ENCODE measurements around the gene PEPD.

Gene PEPD

GRCh38 chr19:33407716-33408115, 113.9 kb downstream of the PEPD start:
- no peak for DNase-seq (ENCODE audit: low read depth in 2 of 2)

GRCh38 chr19:33407140-33407551, 114.4 kb downstream of the PEPD start:
- no peak for DNase-seq (ENCODE audit: low read depth in 2 of 2)

GRCh38 chr19:33406521-33407139, 115.0 kb downstream of the PEPD start:
- no peak for DNase-seq (ENCODE audit: low read depth in 2 of 2)

- DNase-seq (ENCODE audit: low read depth in 2 of 2), result no peak
Observed at GRCh38 chr19:33405553-33406461, 115.8 kb downstream of the PEPD start.

- DNase-seq (ENCODE audit: low read depth in 2 of 2), result no peak
Observed at GRCh38 chr19:33405254-33405552, 116.4 kb downstream of the PEPD start.

- DNase-seq (ENCODE audit: low read depth in 2 of 2), result no peak
Observed at GRCh38 chr19:33404506-33405253, 116.9 kb downstream of the PEPD start.

- no peak for DNase-seq (ENCODE audit: low read depth in 2 of 2)
Observed at GRCh38 chr19:33403973-33404304, 117.7 kb downstream of the PEPD start.

GRCh38 chr19:33403221-33403972, 118.2 kb downstream of the PEPD start:
- no peak for DNase-seq (ENCODE audit: low read depth in 2 of 2)

- DNase-seq (ENCODE audit: low read depth in 2 of 2), result no peak
Observed at GRCh38 chr19:33402421-33403220, 119.0 kb downstream of the PEPD start.

- DNase-seq (ENCODE audit: low read depth in 2 of 2), result no peak
Observed at GRCh38 chr19:33401683-33402420, 119.7 kb downstream of the PEPD start.

- no peak for DNase-seq (ENCODE audit: low read depth in 2 of 2)
Observed at GRCh38 chr19:33400856-33401682, 120.5 kb downstream of the PEPD start.

- DNase-seq (ENCODE audit: low read depth in 2 of 2), result no peak
Observed at GRCh38 chr19:33399745-33400681, 121.6 kb downstream of the PEPD start.

GRCh38 chr19:33399081-33399744, 122.4 kb downstream of the PEPD start:
- no peak for DNase-seq (ENCODE audit: low read depth in 2 of 2)

- DNase-seq (ENCODE audit: low read depth in 2 of 2), result no peak
Observed at GRCh38 chr19:33398361-33399060, 123.1 kb downstream of the PEPD start.

GRCh38 chr19:33397536-33398360, 123.8 kb downstream of the PEPD start:
- no peak for DNase-seq (ENCODE audit: low read depth in 2 of 2)
